ENCODE measurements around the gene ZNF521.

DNA sequence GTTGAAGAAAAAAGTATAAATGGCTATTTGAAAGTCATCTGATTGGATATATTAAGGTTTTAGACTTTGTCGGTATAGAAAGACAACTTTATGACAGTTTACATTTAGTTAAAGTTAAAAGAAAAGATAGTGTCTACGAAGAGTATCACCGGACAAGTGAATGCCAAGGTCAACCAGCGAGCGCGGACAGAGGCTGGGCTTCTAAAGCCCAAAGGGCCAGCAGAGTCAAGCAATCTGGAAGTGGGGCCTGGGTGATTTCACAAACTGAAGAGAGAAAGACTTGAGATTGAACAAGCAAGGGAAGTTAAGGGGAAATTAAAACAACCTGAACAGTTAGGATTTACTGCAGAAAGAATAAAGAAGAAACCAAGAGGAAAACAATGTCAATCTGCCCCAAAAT is 16.3 kb downstream of the ZNF521 start:
- TF ChIP-seq, protein P1, sequence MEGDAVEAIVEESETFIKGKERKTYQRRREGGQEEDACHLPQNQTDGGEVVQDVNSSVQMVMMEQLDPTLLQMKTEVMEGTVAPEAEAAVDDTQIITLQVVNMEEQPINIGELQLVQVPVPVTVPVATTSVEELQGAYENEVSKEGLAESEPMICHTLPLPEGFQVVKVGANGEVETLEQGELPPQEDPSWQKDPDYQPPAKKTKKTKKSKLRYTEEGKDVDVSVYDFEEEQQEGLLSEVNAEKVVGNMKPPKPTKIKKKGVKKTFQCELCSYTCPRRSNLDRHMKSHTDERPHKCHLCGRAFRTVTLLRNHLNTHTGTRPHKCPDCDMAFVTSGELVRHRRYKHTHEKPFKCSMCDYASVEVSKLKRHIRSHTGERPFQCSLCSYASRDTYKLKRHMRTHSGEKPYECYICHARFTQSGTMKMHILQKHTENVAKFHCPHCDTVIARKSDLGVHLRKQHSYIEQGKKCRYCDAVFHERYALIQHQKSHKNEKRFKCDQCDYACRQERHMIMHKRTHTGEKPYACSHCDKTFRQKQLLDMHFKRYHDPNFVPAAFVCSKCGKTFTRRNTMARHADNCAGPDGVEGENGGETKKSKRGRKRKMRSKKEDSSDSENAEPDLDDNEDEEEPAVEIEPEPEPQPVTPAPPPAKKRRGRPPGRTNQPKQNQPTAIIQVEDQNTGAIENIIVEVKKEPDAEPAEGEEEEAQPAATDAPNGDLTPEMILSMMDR (IDR thresholded peaks at IDR 0.05), result no peak
- TF ChIP-seq POLR2A (IDR thresholded peaks at IDR 0.05), result no peak

All from thyroid gland (tissue), 4 donors.